GM21526 (cell line): ENCODE data around the gene SLC37A1.

Experiments used
- ATAC-seq: cut with Tn5 transposase; IDR thresholded peaks from one replicate; pipeline ENCODE4 v1.9.1; 2021; ENCODE audit warnings: moderate library complexity; ENCODE audit not compliant: unreplicated experiment, low FRiP score

Gene SLC37A1

DNA sequence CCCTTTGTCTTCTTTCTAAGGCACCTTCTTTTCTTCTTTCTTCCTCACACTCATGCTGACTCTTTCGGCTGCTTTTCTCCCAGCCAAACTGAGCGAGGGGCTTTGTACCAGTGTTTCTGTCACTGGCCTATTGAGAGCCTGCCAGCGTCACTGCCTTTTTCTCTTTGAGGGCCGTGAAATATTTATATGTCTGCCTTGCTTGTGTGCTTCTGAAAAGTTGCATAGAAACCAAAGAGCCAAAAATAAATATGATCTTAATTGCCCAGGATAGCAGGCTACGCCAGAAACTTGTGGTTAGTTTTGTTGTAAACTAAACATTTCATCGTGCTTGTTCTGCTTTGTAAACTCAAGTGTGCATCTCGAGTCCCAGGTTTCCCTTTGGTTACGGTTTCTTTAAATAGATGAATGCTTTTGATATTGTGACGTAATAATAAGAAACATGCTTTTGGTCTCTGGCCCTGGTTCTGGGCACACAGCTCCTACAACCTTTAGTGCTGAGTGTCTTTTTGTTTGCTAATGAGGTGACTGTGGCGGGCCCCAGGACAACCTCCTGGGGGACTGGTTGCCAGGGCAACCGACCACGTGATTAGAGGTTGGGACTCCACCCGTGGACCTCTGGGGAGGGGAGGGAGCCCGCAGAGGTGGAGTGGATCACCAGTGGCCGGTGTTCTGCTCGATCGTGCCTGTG lies 10.8 kb downstream of the SLC37A1 start:
- ATAC-seq, result peak; percentile 62

DNA sequence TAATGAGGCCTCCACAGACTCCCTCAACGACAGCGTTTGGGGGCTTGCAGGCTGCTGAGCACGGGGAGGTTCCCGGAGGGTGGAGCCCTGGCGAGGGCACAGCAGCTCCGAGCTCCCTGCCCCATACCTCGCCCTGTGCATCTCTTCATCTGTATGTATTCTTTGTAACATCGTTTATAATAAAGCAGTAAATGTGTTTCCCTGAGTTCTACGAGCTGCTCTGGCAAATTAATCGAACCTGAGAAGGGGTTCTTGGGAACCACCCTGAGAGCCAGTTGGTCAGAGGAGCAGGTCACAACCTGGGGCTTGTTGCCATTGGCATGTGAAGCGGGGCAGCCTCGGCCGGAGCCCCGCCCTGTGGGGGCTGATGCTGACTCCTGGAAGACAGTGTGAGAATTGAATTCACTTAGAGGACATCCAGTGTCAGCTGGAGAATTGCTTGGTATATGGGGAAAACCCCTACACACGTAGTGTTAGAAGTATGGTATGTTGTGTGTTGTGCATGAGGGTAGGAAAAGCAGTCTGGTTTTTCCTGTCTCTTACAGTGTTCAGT lies 11.5 kb downstream of the SLC37A1 start:
- ATAC-seq, result peak; percentile 14

DNA sequence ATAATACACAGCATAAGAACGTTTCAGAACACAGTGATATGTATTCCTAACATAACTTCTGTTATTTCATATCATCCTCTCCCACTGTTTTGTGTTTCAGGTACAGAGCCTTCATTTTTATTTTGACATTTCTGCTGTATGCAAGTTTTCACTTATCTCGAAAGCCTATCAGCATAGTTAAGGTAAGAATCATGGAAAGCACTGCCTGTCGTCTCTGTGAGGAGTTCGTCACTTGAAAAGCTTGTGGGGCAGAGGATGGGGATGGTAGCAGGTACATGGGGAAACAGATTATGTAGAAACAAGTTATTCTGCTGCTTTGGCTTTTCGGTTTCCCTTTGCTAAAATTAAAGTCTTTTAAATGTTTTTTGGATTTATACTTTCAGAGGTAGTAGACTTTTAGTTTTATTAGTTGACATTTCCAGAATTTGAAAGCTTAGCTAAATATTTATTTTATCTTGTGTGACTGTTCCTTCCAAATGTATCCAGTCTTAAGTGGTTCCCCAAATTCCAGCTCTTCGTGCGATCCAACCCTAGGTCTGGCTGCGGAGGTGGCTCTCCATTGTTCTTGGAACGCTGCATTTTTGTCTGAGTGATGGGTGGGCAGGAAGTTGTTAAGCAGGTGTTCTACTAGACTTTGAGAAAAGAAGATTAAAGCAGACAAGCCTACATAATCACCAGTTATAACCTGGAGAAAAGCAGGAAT lies 12.2 kb downstream of the SLC37A1 start:
- no peak for ATAC-seq

- no peak for ATAC-seq
Observed at GRCh38 chr21:42526379-42526727, 12.7 kb downstream of the SLC37A1 start.

DNA sequence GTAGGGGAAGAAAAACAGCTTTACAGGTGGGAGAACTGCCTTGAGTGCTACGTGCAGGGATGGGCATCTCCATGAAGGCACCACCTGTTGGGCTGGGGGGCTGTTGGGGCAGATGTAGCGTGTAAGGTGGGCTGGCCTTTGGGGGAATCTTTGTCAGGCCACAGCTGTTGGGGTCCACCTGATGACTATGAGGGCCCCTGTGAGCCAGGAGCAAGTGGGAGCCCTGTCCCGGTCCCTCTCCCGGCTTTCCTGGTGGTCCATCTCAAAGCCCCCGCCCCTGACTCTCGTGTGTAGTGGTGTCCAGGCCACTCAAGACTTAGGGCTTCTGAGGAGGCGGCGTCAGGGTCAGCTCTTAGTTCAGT lies 13.5 kb downstream of the SLC37A1 start:
- ATAC-seq, result no peak

- no peak for ATAC-seq
Observed at GRCh38 chr21:42527489-42528158, 14.0 kb downstream of the SLC37A1 start.

GRCh38 chr21:42530167-42530518 lies 16.5 kb downstream of the SLC37A1 start:
- no peak for ATAC-seq

GRCh38 chr21:42531771-42532170 lies 18.1 kb downstream of the SLC37A1 start:
- ATAC-seq, result no peak

- ATAC-seq, result no peak
Observed at GRCh38 chr21:42532466-42533181, 19.0 kb downstream of the SLC37A1 start.

GRCh38 chr21:42533306-42533962 lies 19.8 kb downstream of the SLC37A1 start:
- ATAC-seq, result no peak

- no peak for ATAC-seq
Observed at GRCh38 chr21:42533963-42534355, 20.3 kb downstream of the SLC37A1 start.

GRCh38 chr21:42534421-42535378 lies 21.0 kb downstream of the SLC37A1 start:
- no peak for ATAC-seq

DNA sequence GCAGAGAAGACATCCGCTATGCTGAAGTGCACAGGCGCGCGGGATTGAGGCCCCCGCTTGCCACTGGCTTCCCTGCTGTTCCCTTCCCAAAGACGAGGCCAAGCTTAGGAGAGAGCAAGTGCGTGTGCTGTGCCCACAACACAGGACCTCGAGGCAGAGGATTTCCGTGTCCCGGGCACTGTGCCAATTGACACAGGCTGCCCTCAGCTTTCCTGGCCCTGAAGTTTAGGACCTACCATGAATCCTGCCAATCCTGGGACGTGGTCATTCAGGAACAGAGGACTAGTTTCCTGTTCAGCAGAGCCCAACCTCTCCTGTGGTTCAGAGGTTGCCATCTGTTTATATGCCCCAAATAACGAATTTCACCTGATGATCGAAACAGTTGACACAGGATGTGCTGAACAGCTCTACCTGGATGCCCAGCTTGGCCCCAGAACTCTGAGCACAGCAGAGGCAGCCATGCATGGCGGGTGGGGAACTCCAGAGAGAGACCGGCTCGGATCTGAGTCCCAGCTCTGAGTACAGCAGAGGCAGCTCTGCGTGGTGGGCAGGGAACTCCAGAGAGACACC lies 22.0 kb downstream of the SLC37A1 start:
- no peak for ATAC-seq

GRCh38 chr21:42536601-42537000 lies 22.9 kb downstream of the SLC37A1 start:
- no peak for ATAC-seq

GRCh38 chr21:42537106-42537742 lies 23.6 kb downstream of the SLC37A1 start:
- no peak for ATAC-seq

- no peak for ATAC-seq
Observed at GRCh38 chr21:42538479-42539275, 25.0 kb downstream of the SLC37A1 start.

DNA sequence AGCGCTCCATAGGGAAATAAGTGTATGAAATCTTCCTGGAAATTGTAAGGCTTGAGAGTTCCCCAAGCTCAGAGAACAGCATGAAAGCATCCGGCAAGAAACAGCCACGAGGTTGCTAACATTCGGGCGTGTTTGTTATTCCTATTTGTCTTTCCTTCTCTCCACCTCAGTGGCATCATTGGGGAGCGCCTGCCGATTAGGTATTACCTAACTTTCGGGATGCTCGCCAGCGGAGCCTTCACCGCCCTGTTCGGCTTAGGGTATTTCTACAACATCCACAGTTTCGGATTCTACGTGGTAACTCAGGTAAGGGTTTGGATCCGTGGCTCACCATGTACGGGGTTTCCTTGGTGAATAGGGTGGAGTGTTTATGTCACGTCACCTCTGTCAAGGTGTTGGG lies 25.7 kb downstream of the SLC37A1 start:
- no peak for ATAC-seq

GRCh38 chr21:42539931-42540343 lies 26.3 kb downstream of the SLC37A1 start:
- ATAC-seq, result no peak
